DMS 273 (cell line): ENCODE measurements around the gene RS1.

Source experiments
- DNase-seq: peaks from one replicate; lab custom pipeline; 2025; ENCODE audit not compliant: unreplicated experiment; lab: John Stamatoyannopoulos, UW

Gene RS1

GRCh38 chrX:18607966-18608365, 63.9 kb downstream of the RS1 start:
- DNase-seq, result no peak

GRCh38 chrX:18598413-18598812, 73.5 kb downstream of the RS1 start:
- no peak for DNase-seq

GRCh38 chrX:18596096-18596495, 75.8 kb downstream of the RS1 start:
- no peak for DNase-seq

GRCh38 chrX:18594079-18594478, 77.8 kb downstream of the RS1 start:
- DNase-seq, result no peak

GRCh38 chrX:18591834-18592233, 80.1 kb downstream of the RS1 start:
- DNase-seq, result no peak
